Amniotic epithelial cell (primary cell): ENCODE measurements around the gene PTPRN2.

ENCODE experiments used
- DNase-seq: peaks from one replicate; pipeline ENCODE4 v3.0.0-alpha.2; 2010; ENCODE audit warnings: low read depth

PTPRN2 gene

DNA sequence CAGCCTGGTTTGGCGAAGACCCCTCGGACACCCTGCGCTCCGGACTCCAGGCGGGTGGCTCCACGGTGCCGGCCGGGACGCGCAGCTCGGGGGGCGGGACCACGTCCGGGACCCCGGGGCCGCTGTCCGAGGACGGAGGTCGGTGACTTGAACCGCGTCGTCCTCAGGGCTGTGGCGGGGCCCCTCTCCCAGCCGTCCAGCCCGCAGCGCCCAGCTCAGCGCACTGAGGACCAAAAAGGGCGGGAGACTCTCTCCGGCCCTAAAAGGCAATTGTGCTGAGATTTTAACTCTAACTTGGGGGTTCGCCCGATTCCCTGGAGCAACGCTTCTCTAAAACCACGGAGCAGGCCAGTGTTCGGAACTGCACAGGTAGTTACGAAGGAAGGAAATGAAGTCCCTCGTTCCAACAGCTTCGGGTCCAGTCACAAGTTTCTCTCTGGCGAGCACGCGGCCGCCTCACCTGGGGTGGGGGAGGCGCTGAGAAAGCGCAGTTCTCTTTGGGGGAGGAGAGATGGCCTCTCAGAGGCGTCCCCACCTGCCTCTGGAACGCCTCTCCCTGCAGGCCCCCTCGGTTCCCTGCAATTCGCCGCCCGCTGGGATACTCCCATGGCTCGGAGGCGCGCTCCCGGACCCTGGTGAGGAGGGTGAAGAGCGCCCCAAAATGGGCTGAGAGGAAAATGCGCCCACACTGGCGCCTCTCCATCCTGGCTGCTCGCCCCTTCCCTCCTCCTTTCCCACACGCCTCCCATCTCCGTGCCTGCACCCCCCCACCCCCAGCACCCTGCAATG is 898.2 kb downstream of the PTPRN2 start:
- no peak for DNase-seq

DNA sequence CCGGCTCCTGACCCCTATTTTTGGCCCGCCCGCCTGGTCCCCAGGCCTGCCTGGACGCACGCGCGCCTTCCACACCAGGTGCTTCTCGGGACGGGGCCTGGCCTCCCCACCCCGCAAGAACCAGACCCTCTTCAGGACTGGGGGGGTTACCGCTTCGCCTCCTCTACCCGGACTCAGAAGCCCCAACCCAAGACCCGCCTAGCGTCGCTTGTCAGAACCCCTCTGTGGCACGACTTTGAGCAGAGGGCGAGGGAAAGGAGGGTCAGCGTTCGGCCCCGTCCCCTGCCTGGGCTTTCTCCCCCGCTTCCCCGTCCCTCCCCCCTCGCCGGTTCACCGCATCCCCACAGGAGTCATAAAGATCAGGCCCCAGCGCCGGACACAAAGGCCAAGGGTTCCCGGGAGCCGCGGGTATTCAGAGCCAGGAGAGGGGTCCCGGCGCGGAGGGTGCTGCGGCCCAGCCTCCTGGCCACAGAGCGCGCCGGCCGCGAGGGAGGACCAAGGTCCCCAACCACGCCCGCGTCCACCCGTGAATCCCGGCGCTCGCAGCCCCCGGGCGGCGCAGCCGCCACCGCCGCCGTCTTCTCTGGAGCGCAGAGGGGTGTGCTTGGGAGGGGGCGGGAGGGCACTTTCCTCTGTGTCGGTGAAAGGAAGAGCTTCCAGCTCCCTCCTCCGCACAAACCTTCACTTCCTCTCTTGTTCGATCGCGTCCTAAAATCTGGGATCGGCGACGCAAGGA is 898.9 kb downstream of the PTPRN2 start:
- DNase-seq: no peak

DNA sequence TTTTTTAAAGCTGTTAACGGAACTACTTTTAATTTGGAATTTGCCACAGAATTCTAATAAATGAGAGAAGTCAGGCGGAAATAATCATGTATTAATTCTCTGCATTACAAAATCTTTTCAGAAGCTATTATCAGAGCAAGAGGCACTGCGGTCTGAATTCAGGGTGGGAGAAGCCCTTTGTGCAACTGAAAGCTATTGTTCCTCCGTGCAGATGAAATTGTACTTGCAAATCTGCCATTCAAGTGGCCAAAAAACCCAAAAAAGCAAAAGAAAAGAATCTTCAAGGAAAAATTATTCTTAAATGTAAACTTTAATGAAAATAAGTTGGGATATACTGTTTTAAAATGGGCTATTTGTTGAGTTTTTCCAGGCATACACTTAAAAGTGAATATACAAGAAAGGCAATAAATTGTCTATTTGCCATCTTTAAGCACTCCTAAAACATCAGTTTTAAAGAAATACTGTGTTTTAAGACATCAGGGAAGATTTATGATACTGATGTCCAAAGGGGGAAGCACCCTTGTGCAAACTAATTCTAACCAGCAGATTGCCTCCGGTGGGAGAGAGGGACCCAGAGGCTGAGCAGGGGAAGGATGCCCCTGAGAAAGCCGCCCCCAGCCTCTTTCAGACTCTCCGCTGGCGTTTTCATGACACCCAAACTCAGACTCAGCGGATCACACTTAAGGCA is 899.6 kb downstream of the PTPRN2 start:
- no peak for DNase-seq

DNA sequence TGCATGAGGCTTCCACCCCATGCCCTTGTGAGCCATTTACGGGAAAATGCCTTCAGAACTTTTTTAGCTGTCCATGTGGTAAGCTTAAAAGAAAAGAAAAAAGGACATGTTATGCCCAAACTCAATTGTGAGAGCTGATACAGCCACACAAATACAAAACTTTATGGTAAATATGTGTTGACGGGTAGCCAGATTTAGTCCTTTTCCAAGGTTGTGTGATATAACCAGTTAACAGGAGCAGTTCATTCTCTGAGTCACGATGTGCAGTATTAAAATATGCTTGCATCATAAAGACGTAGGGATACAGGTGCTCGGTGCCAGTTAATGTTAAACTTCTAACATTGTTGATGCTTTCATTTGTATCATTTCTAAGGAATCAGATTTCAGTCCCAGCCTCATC is 900.5 kb downstream of the PTPRN2 start:
- DNase-seq: no peak

DNA sequence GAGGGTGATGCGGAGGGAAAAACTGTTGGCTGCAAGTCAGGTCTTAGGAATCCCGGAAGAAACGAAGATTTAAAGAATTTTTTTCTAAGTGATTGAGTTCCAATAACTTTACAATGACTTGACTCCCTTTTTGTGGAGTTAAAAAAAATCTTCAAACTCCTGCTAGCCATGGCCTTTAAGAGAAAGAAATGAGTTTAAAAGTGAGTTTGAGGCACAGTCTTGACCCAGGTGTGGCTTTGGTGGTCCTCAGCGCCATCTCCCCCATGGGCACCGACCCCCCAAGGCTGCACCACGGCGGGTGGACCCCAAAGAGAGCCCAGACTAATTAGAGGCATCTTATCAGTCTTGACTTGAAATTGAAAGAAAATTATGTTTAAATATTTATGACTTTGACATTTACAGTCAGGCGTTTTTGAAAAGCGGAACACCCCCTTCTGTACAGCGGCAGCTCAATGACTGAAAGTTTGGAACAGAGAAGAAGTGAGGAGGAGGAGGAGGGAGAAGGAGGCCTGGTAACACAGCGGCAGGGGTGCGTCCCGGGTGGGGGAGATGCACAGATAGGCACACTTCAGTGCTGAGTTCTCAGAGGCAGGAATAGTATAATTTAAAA is 901.2 kb downstream of the PTPRN2 start:
- no peak for DNase-seq

DNA sequence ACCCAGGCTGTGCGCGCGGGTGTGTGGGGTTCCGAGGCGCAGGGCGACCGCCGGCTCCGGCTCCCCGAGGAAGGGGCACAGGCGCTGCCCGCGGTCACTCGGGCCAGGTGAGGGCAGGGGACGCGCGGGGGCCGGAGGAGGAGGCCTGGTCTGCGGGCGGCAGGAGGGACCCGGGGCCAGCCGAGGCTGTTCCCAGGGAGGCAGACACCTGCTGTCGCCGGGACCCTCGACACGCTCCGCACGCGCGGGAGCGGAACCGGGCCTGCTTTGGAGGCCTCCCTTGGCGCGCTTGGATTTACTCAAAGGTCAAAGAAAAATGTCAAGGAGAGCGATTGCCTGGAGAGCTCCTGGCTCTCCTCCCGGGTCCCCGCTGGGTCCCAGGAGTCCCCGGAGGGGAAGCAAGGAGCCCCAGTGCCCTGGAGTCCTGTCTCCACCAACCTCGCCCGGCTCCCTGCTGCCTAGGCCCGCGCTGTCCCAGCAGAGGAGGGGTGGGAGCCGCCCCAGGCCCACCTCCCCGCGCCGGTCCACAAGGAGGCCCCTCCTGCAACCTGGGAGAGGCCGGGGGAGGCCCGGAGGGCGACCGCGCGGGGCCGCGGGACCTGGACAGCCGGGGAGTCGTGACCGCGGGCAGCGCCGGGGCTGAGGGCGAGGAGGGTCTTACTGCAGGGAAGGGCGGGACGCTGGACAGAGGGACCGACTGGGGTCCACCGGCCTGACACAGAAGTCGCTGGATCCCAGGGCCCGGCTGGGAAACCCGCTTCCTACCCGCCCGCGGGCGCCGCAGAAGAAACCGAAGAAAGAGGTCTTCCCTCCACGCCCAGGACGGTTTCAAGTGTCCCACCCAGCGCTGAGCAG is 902.0 kb downstream of the PTPRN2 start:
- DNase-seq: no peak

DNA sequence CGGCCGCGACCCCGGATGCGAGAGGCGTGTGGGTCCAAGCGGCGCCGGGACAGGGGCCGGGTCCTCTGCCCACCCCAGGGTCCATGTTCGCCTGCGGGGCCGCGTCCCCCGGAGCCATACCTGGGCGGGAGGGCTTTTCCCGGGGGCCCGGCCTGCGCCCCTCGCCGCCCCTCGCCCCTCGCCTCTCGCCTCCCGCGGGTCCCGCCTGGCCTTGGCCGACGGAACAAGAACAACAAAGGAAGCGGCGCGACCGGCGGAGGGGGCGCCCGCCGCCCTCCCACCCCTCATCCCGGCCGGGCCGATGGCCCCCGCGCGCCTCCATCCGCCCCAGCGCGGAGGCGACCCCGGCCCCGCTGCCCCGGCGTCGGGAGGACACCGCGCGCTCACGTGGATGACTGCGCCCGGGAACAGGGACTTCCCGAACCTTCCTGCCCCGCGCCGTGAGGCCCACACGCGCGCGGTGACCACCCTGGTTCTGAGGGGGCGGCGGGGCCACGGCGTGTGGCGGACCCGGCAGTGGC is 902.7 kb downstream of the PTPRN2 start:
- DNase-seq: no peak

DNA sequence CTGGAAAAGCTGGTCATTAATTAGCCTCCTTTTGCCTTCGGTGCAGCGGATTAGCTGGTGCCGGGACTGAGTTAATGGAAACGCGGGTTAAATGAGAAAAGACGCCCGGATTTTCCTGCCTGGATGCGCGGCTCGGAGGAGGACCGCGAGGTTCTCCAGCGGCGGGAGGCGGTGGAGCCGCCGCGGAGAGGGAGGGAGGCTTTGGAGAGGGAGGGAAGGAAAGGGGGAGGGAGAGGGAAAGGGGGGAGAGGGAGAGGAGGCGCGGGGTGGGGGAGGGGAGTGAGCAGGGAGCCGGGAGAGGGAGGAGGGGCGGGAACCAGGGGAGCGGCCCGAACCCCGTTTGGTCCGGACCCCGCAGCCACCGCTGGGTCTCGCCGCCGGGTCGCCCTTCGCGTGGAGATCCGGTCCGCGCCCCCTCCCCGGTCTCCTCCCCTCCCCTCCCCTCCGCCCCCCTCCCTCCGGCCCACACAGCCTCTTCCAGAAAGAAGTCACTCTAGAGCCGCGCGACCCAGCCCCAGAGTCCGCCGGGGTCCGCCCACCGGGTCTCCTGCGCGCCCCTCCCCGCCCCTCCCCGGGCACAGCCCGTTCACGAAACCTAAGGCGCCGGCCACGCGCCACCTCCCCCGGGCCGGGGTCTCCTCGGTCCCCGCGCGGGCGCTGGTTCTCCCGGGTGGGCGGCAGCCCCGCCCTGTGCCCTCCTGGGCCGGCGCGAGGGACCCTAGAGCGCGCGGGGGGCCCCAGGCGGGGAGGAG is 903.3 kb downstream of the PTPRN2 start:
- no peak for DNase-seq

DNA sequence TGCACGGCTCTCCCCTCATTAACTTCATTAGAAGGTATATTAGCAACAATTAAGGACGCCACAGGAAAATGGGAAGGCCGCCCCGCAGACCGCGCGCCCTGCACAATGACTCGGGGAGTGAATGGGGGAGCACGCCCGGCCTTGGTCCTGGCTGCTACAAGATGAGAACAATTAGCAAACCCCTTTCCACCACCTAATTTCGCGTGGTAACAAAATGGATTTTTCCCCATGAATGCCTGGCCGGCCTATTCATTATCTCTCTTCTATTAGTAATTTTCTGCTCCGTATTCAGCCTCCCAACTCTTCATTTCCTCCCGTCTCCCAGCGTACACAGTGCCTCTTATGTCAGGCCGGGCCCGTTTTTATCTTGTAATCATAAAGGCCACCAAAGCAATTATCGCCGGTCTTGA is 903.9 kb downstream of the PTPRN2 start:
- no peak for DNase-seq

DNA sequence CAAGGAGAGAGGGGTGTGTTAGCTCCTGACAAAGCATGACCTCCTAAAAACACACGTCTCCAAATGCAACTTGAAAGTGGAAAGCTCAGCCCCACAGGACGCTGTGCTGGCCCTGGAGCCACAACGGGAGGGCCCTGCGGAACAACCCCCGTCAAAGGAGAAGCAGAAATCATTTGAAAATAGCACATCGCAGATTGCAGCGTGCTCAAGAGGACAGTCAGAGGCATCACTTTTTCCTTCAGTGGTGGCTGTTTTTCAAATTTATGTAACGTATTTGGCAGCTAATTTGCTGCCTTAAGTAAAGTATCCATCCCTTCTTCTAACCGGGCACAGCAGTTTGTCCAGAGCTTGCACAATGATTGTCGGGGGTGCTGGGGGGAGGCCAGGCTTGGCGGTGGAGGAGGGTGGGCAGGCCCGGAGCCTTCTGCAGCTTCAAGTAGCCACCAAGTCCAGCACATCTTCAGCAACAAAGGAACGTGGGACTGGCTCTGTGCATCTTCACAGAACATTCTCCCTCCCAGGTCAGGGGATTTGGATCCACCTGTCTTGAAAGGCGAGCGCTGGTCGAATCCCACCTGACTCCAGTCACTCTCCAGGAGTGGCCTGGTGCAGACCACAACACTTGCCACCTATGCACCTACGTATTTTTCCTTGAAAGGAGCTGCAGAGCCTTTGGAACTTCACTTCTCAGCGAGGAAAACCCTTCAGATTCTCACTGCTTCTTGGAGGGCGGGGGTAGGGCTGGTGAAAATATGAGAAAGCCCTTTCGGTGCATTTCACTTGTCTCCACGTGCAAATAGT is 904.5 kb downstream of the PTPRN2 start:
- no peak for DNase-seq

DNA sequence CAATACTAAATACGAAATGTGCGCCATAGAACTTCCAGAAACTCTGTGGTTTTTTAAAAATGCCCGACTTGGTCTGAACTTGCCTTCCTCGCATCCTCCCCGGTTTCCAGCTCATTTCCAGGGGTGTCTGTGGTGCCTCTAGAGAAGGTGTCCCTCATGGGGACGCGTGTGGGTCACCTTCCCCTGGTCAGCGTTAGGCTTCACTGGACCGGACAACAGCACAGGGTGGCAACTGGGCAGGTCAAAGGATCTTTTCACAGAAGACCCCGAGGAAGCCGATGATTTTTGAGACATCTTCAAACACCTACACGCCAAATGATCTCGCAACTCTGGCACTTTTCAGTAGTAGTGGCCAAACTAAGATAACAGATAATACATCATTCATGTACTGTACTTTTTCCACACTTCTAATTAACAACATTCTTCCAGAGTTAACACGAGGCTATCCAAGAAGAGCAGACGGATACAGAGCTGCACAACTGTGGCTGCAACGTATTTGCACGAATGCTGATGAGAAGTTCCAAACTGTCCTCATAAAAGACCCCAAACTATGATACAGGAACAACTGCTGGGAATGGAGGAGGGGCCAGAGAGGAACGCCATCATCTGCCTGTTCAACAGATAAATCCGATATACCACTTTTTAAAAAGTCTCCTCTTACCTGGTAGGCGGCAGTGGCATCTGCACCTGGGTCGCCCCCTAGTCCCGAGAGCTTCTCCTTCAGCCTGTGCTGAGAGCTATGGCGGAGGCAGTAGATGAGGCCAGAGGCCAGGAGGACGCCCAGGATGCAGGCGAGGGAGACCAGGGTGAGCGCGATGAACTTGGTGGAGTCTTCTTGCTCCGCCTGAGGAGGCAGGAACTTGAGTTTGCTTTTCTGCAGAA is 905.3 kb downstream of the PTPRN2 start:
- no peak for DNase-seq

DNA sequence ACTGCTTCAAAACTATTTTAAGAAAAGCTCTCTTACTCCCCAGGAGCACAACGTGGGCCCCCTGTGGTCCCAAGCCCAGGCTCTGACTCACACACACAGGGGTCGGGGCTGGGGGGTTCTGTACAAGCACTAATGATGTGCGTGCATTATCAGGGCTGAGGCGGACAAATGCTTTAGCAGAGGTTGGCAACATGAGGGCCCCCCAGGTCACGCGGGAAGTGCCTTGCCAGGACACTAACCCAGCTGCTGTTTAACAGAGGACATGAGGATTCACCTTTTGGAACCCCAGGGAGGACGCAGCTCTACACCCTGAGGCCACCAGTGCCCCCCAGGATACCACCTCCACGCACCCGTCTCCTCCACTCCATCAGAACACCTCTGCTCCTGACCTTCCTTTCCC is 908.0 kb downstream of the PTPRN2 start:
- DNase-seq: no peak

DNA sequence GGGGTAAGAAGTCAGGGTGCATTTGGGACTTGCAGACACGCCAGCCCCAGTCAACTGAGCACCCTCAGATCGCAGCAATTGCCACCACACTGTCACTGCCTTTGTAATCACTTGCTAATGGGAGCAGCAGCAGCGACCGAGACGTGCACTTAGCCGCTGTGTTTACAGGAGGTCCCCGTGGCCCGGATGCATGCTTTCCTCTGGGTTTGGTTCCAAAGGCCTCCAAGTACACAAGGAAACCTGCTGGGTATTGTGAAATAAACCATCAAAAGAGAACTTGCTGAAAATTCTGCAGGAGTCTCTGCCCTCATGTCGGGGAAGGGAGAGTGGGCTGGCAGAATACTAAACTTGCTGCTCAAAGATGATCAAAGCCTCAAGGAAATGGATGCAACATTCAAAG is 909.1 kb downstream of the PTPRN2 start:
- no peak for DNase-seq

DNA sequence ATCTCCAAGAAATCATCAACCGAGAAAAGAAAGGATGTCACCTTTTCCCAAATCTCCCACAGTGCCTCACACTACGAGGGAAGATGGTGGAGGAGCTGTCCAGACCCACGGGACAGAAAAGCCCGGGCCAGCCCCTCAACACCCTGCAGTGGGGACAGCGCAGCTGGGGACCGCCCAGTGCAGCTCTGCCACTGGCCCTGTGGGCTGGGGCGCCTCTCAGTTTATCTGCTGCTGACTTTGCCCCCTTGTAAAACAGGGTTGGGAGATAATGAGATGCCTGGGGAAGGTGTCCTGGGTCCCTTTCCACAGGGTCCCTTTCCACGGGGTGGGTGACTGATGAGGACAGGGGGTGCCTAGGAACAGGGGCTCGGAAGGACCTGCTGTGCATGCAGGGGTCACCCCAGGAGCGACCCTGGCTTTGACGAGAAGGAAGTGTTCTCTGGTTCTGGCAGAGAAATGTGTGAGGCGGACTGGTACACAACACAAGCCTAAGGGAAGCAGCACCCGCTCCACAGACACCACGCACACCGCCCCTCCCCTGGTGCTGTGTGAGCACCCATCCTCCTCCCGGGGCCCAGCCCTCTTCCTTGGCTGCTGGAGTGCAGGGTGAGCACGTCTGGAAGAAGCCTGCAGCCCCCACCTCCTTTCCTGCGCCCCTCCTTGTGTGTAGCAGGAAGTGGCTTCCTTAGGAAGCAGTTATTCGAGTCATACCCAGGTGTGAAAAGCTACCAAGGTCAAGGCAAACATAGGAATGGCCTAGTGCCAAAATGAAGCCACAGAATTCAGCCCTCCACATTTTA is 911.0 kb downstream of the PTPRN2 start:
- no peak for DNase-seq

DNA sequence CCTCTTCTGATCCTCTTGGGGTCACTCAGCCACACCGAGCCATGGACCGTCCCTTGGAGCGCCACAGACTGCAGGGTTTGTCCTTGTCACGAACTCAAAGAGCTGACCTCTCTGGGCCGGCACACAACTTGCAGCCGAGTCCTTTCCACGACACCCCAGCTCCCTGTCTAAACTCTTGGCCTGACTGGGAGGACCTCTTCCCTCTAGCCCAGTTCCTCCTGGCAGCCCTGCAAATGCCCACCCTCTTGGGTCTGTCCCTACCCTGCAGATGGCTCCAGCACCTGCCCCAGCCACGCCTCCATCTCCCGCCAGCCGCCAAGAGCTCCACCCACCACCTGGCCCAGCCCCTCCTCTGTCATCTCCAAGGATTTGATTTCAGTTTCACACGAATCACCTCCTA is 911.6 kb downstream of the PTPRN2 start:
- DNase-seq: no peak

DNA sequence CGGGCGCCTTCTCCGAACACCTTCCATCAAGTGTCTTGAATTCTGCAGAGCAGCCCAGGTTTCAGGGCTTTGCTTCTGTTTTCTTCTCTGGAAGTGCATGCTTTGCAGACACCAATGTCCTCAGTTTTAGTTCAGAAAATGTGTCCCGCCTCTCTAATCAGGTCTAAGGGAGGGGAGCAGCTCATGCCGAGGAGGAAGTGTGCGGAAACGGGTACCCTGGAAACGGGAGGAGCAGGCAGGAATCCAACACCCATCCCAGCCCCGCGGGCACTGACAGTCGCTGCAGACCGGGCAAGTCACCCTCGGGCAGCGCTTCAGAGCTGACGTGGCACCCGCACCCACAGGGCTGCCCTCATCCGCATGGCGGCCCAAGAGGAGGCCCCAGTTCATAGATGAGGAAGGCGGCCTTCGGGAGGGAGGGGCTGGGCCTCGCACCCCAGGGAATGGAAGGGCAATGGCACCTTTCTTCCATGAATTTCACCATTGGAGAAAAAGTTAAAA is 912.1 kb downstream of the PTPRN2 start:
- DNase-seq: no peak

DNA sequence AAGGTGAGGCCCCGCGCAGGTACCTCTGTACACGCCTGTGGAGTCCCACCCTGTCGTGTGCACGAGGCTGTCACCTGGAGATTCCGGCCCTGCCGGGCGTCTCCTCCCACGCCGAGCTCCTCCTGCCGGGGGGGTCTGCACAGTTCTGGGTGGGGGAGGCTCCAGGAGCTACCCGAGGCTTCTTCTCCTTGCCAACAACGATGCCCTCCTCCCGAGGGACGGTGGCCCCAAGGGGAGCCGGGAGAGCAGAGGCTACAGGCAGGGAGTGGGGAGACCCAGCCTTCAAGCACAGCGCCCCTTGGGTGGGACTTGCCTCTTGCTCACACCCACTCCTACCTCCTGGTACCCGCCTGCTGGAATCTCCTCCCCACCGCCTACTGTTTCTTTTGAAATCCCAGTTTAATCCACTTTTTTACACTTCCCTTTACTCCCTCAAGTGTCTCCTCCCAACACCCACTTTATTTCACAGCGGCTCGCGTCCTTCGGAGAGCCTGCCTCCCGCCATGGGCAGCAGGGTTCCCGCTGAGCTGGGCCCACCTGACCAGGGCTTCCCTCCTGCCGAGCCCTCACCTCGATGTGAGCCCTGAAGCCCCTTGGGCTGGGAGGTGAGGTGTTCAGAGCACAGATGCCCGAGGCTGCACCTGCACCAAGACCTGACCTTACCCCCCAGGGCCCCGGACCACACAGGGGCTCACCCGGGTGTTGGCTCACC is 912.8 kb downstream of the PTPRN2 start:
- no peak for DNase-seq
